Liver (tissue), 9 donors: ENCODE results near the gene SRSF8. TPM values are rescaled to one million over a fixed set of nuclear protein-coding genes. Genes with fewer than 3 reads are reported as not detected.

ENCODE experiments used
- DNase-seq: peaks from one replicate; pipeline ENCODE4 v3.0.0-alpha.2; 2017; ENCODE audit warnings: low spot score
- H3K27ac ChIP-seq, 2 donors: one replicate each; pipeline ENCODE4 v1.7.0; 2013; ENCODE audit warnings: inconsistent platforms in 2 of 2, low read length in 2 of 2, control low read depth in 1 of 2, low read depth in 1 of 2, mild to moderate bottlenecking in 1 of 2
- H3K27me3 ChIP-seq, 4 donors: one replicate each; pipeline versions ENCODE4 v1.6.1 to v1.7.0; 2013; ENCODE audit warnings: low read length in 3 of 4, inconsistent platforms in 1 of 4, mild to moderate bottlenecking in 1 of 4, moderate library complexity in 1 of 4; ENCODE audit not compliant: control insufficient read depth in 4 of 4, insufficient read depth in 4 of 4
- H3K36me3 ChIP-seq, 4 donors: one replicate each; pipeline versions ENCODE4 v1.6.1 to v1.7.0; 2013; ENCODE audit warnings: low read length in 3 of 4, mild to moderate bottlenecking in 3 of 4, low read depth in 1 of 4, moderate library complexity in 1 of 4; ENCODE audit not compliant: control insufficient read depth in 4 of 4, insufficient read depth in 3 of 4
- H3K4me1 ChIP-seq, 4 donors: one replicate each; pipeline versions ENCODE4 v1.6.1 to v1.7.0; 2013; ENCODE audit warnings: low read length in 3 of 4, mild to moderate bottlenecking in 3 of 4, moderate library complexity in 1 of 4; ENCODE audit not compliant: control insufficient read depth in 4 of 4, insufficient read depth in 4 of 4
- H3K4me3 ChIP-seq, 3 donors: one replicate each; pipeline versions ENCODE4 v1.6.1 to v1.7.0; 2013; ENCODE audit warnings: low read length in 3 of 3, control low read depth in 1 of 3, low read depth in 1 of 3, mild to moderate bottlenecking in 1 of 3
- H3K9ac ChIP-seq, 2 donors: one replicate each; pipeline ENCODE4 v1.7.0; 2013; ENCODE audit warnings: low read length in 2 of 2, mild to moderate bottlenecking in 2 of 2, moderate library complexity in 2 of 2, control low read depth in 1 of 2, low read depth in 1 of 2
- H3K9me3 ChIP-seq, 4 donors: one replicate each; pipeline versions ENCODE4 v1.6.1 to v1.7.0; 2013; ENCODE audit warnings: low read length in 3 of 4; ENCODE audit not compliant: control insufficient read depth in 4 of 4
- ATF3 ChIP-seq: IDR thresholded peaks from 2 replicates; pipeline ENCODE4 v1.6.1; 2016; ENCODE audit warnings: antibody characterized with exemption
- CTCF ChIP-seq: fragments of 150-350 bp; IDR thresholded peaks from 2 replicates; pipeline ENCODE4 v1.5.1; 2017; ENCODE audit warnings: improper control_type of control experiment, low read depth, low read length; ENCODE audit not compliant: missing input control
- FOXA1 ChIP-seq: IDR thresholded peaks from 2 replicates; pipeline ENCODE4 v1.6.1; 2016; ENCODE audit warnings: antibody characterized with exemption
- FOXA2 ChIP-seq: IDR thresholded peaks from 2 replicates; pipeline ENCODE4 v1.6.1; 2016; ENCODE audit warnings: antibody characterized with exemption
- GABPA ChIP-seq, 2 donors: IDR thresholded peaks in 1 of 2; conservative IDR thresholded peaks in 1 of 2; 2 replicates each; pipeline ENCODE4 v1.6.1; 2016; ENCODE audit warnings: antibody characterized with exemption in 2 of 2, mild to moderate bottlenecking in 1 of 2, moderate library complexity in 1 of 2
- JUND ChIP-seq, 2 donors: IDR thresholded peaks; 2 replicates each; pipeline ENCODE4 v1.6.1; 2016; ENCODE audit warnings: antibody characterized with exemption in 2 of 2
- MAX ChIP-seq: IDR thresholded peaks from 2 replicates; pipeline ENCODE4 v1.6.1; 2016; ENCODE audit warnings: antibody characterized with exemption
- NR2F2 ChIP-seq: IDR thresholded peaks from 2 replicates; pipeline ENCODE4 v1.6.1; 2016; ENCODE audit warnings: antibody characterized with exemption
- RAD21 ChIP-seq, 2 donors: IDR thresholded peaks; 2 replicates each; pipeline ENCODE4 v1.6.1; 2016; ENCODE audit warnings: antibody characterized with exemption in 2 of 2, mild to moderate bottlenecking in 2 of 2
- RXRA ChIP-seq, 2 donors: IDR thresholded peaks; 2 replicates each; pipeline ENCODE4 v1.6.1; 2017 to 2018; ENCODE audit warnings: antibody characterized with exemption in 2 of 2, mild to moderate bottlenecking in 1 of 2
- SP1 ChIP-seq: IDR thresholded peaks from 2 replicates; pipeline ENCODE4 v1.6.1; 2018; ENCODE audit warnings: antibody characterized with exemption, mild to moderate bottlenecking
- TAF1 ChIP-seq: conservative IDR thresholded peaks from 2 replicates; pipeline ENCODE4 v1.6.1; 2016; ENCODE audit warnings: antibody characterized with exemption, mild to moderate bottlenecking
- YY1 ChIP-seq: IDR thresholded peaks from 2 replicates; pipeline ENCODE4 v1.6.1; 2016; ENCODE audit warnings: antibody characterized with exemption, mild to moderate bottlenecking
- ZBTB33 ChIP-seq: IDR thresholded peaks from 2 replicates; pipeline ENCODE4 v1.6.1; 2016; ENCODE audit warnings: antibody characterized with exemption
- WGBS: extraction: QIAGEN DNeasy Blood & Tissue Kit; methylation state at CpG from one replicate; pipeline ENCODE4 v1.1.7; 2013; 5-methylcytosine and 5-hydroxymethylcytosine counted together
- polyA plus RNA-seq, 2 donors: library from polyadenylated mRNA; stranded (reverse) in 1 of 2; unstranded in 1 of 2; fragments of 200-250 nt in 1 of 2; fragments of >200 nt in 1 of 2; fragmentation: Nextera tagmentation in 1 of 2; extraction: Ambion mirVana in 1 of 2; gene quantifications; one replicate each; pipeline versions ENCODE4 v1.2.1 to v1.2.3, GENCODE V29; 2013 to 2015
- total RNA-seq, 2 donors: library from RNA; depleted of rRNA; stranded (reverse); fragments of >200 nt; gene quantifications; one replicate each; pipeline ENCODE4 v1.2.3, GENCODE V29; 2014
- donor health status: healthy.
- donor health status: healthy.
- donor health status: healthy.
- donor health status: healthy.
- donor health status: healthy.

SRSF8 gene
- total and polyA plus RNA-seq, 4 donors, result 15.4 to 31.8 (median 17.8) TPM

- no peak for TF ChIP-seq CTCF
- no peak for TF ChIP-seq NR2F2
- no peak for TF ChIP-seq SP1
- no peak for TF ChIP-seq MAX
These were observed 14.3 kb downstream of the SRSF8 start (continued) for GRCh38 chr11:95081010-95081409.

GRCh38 chr11:95081412-95081811, 14.7 kb downstream of the SRSF8 start:
- no peak overlapping the region for H3K27ac ChIP-seq
- 56% methylated on average over 4 of the region's 4 CpGs for WGBS

GRCh38 chr11:95082576-95083001, 15.9 kb downstream of the SRSF8 start:
- H3K36me3 ChIP-seq, result no peaks in the 10 kb centered on the region
- no peaks in the 10 kb centered on the region for H3K27me3 ChIP-seq
- H3K9me3 ChIP-seq, result no peaks in the 10 kb centered on the region
- no peak for DNase-seq
- no peaks in the 10 kb centered on the region for H3K4me1 ChIP-seq
- H3K9ac ChIP-seq, result no peak overlapping the region
- WGBS, result 95% methylated on average over 2 of the region's 2 CpGs
- H3K27ac ChIP-seq, result no peak overlapping the region
- no peak overlapping the region for H3K4me3 ChIP-seq
- TF ChIP-seq JUND (IDR thresholded peaks at IDR 0.05) (no peak), SP1 (no peak), NR2F2 (no peak), TAF1 (no peak), ZBTB33 (no peak), CTCF (no peak), RAD21 (IDR thresholded peaks at IDR 0.05) (no peak), FOXA2 (no peak), FOXA1 (no peak), ATF3 (no peak), GABPA (IDR thresholded peaks at IDR 0.05 in 1 of 2, conservative IDR thresholded peaks at IDR 0.05 in 1 of 2) (no peak), RXRA (IDR thresholded peaks at IDR 0.05) (no peak), YY1 (no peak)

More at GRCh38 chr11:95081412-95081811, 14.7 kb downstream of the SRSF8 start:
- Histone ChIP-seq H3K36me3 (no peaks in the 10 kb centered on the region), H3K4me3 (no peak overlapping the region), H3K9me3 (no peaks in the 10 kb centered on the region), H3K27me3 (no peaks in the 10 kb centered on the region), H3K4me1 (no peaks in the 10 kb centered on the region), H3K9ac (no peak overlapping the region)
- TF ChIP-seq MAX (no peak), RXRA (IDR thresholded peaks at IDR 0.05) (peak in 1 of 2 donors; percentile 6), SP1 (peak; percentile 54), ATF3 (no peak), FOXA1 (no peak), ZBTB33 (no peak), NR2F2 (peak; percentile 65)
- DNase-seq, result no peak
